Thyroid gland (tissue), 4 donors: ENCODE data around the gene LGI4.
"Not testable (repeated sequence)": the region's sequence is repeated elsewhere in the genome, so short reads cannot be mapped to it uniquely, and the experiment has no call there.

Experiments
- POLR2A ChIP-seq, 2 donors: fragments of 450-650 bp; IDR thresholded peaks; one replicate each; pipeline ENCODE4 v1.6.1; 2017; ENCODE audit warnings: antibody characterized with exemption in 2 of 2, mild to moderate bottlenecking in 2 of 2, moderate library complexity in 1 of 2
- TF ChIP-seq, protein P1 (sequence below), 6 experiments: fragments of 200-600 bp in 3 of 6; fragments of 450-650 bp in 3 of 6; sonication (generic) in 3 of 6; IDR thresholded peaks; one replicate each; pipeline ENCODE4 v1.5.1; 2016 to 2019; ENCODE audit warnings: antibody characterized with exemption in 6 of 6, mild to moderate bottlenecking in 2 of 6, inconsistent platforms in 1 of 6, moderate library complexity in 1 of 6

DNA sequence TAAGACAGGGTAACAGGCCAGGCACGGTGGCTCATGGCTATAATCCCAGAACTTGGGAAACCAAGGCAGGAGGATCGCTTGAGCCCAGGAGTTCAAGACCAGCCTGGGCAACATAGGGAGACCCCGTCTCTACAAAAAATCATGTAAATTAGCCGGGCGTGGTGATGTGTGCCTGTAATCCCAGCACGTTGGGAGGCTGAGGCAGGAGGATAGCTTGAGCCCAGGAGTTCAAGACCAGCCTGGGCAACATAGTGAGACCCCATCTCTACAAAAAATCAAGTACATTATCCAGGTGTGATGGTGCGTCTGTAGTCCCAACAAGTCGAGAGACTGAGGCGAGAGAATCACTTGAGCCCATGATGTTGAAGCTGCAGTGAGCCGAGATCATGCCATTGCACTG, 31.2 kb downstream of the LGI4 start:
- TF ChIP-seq, protein P1, sequence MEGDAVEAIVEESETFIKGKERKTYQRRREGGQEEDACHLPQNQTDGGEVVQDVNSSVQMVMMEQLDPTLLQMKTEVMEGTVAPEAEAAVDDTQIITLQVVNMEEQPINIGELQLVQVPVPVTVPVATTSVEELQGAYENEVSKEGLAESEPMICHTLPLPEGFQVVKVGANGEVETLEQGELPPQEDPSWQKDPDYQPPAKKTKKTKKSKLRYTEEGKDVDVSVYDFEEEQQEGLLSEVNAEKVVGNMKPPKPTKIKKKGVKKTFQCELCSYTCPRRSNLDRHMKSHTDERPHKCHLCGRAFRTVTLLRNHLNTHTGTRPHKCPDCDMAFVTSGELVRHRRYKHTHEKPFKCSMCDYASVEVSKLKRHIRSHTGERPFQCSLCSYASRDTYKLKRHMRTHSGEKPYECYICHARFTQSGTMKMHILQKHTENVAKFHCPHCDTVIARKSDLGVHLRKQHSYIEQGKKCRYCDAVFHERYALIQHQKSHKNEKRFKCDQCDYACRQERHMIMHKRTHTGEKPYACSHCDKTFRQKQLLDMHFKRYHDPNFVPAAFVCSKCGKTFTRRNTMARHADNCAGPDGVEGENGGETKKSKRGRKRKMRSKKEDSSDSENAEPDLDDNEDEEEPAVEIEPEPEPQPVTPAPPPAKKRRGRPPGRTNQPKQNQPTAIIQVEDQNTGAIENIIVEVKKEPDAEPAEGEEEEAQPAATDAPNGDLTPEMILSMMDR (IDR thresholded peaks at IDR 0.05) = not testable (repeated sequence)
- not testable (repeated sequence) for TF ChIP-seq POLR2A (IDR thresholded peaks at IDR 0.05)
